Measurements from ENCODE around the gene UBAC2. TPM values are rescaled to one million over a fixed set of nuclear protein-coding genes. Genes with fewer than 3 reads are reported as not detected.

The UBAC2 gene
- total and polyA plus RNA-seq, 2 of the 8 experiments (the other 6 are each of a cell fraction or from before 2014, with no cell fraction given) = 75.9 to 76.9 TPM

GRCh38 chr13:99196466-99197116 lies 4.1 kb upstream of the UBAC2 start:
- Histone ChIP-seq H2AFZ (ENCODE audit: low read length) (no peak overlapping the region), H3K9me3 (ENCODE audit: insufficient read depth in 2 of 2, low read depth in 1 of 2, low read length in 1 of 2) (no peaks in the 10 kb centered on the region), H2BK20ac (ENCODE audit: low read length) (no peak overlapping the region), H3K27ac (ENCODE audit: low read depth, low read length) (no peak overlapping the region), H2BK5ac (ENCODE audit: low read depth, low read length) (no peak overlapping the region), H4K8ac (ENCODE audit: extremely low read depth, insufficient read depth, low read length) (no peak overlapping the region), H3K79me1 (ENCODE audit: low read depth, low read length) (no peaks in the 10 kb centered on the region; the same call in 1 of the 2 replicates), H3K4me3 (ENCODE audit: extremely low read depth in 1 of 4, insufficient read depth in 2 of 4, low read depth in 3 of 4, low read length in 4 of 4) (no peak overlapping the region), H2AK5ac (ENCODE audit: low read depth, low read length) (no peak overlapping the region), H3K9ac (replicated peaks in 1 of 4; ENCODE audit: extremely low read depth in 1 of 4, low read depth in 3 of 4, low read length in 3 of 4) (no peak overlapping the region), H4K5ac (ENCODE audit: insufficient read length, low read depth, low read length) (no peak overlapping the region), H3K18ac (ENCODE audit: extremely low read depth, low read length) (no peak overlapping the region), H4K91ac (replicated peaks; ENCODE audit: insufficient read length, low read length) (no peak overlapping the region), H3K23me2 (ENCODE audit: low read depth, low read length) (no peaks in the 10 kb centered on the region), H3K14ac (ENCODE audit: insufficient read length) (no peak overlapping the region), H3K4me2 (ENCODE audit: insufficient read depth in 1 of 2, low read depth in 2 of 2, low read length in 2 of 2) (no peak overlapping the region), H3K79me2 (ENCODE audit: control insufficient read depth in 1 of 2, insufficient read depth in 2 of 2, low read length in 2 of 2) (peaks cover 0 to 11% of the 10 kb centered on the region in 2 experiments; a peak in 1 of 4 replicates), H3K4me1 (replicated peaks in 1 of 4; ENCODE audit: control insufficient read depth in 3 of 4, insufficient read depth in 4 of 4, low read length in 3 of 4) (peaks cover 0 to 4% (median 0%) of the 10 kb centered on the region in 4 experiments; a peak in 1 of 7 replicates), H2BK15ac (ENCODE audit: low read length) (no peak overlapping the region), H4K20me1 (replicated peaks in 1 of 2; ENCODE audit: control insufficient read depth in 1 of 2, insufficient read depth in 2 of 2, low read length in 2 of 2) (peaks cover 0 to 2% of the 10 kb centered on the region in 2 experiments), H3K56ac (replicated peaks; ENCODE audit: insufficient read length, low read depth, low read length) (no peak overlapping the region), H2BK120ac (replicated peaks; ENCODE audit: low read depth, low read length) (no peak overlapping the region), H3K36me3 (ENCODE audit: control insufficient read depth in 2 of 4, insufficient read depth in 4 of 4, low read length in 3 of 4) (no peaks in the 10 kb centered on the region), H3K27me3 (replicated peaks in 1 of 4; ENCODE audit: control insufficient read depth in 3 of 4, extremely low read depth in 1 of 4, insufficient read depth in 3 of 4, low read length in 3 of 4) (no peaks in the 10 kb centered on the region), H3K23ac (ENCODE audit: insufficient read length) (no peak overlapping the region), H3K4ac (replicated peaks; ENCODE audit: insufficient read length, low read depth, low read length) (no peak overlapping the region), H2BK12ac (ENCODE audit: low read depth, low read length) (no peak overlapping the region)
- CTCF ChIA-PET (ENCODE audit: partially characterized antibody) = interaction anchor here (0.7 to 6.2 kb wide), 3 partner anchors 11 to 70 kb away, joined by 3 to 65 read pairs (median 3); no protein-coding TSS in a partner anchor
- DNase-seq (ENCODE audit: low read depth in 1 of 2, low spot score in 2 of 2) (no peak), FAIRE-seq (no peak)
- 79% methylated on average over 5 of the region's 5 CpGs; no CpG with 5 or more reads in 1 of the 2 experiments for WGBS, 2 experiments (ENCODE audit: extremely low coverage in 1 of 2, insufficient coverage in 1 of 2, insufficient read length in 1 of 2, insufficient replicate concordance in 2 of 2, low coverage in 1 of 2, low lambda C conversion rate in 2 of 2, missing lambda C conversion rate in 1 of 2)
- POLR2A ChIA-PET (ENCODE audit: partially characterized antibody) = interaction anchor here (5.7 kb wide), 1 partner anchor 7 kb away, joined by 49 read pairs; no protein-coding TSS in a partner anchor
- peak; percentile 16 to 28; a peak in 3 of 4 replicates for TF ChIP-seq RAD21 (IDR thresholded peaks at IDR 0.05 in 1 of 2, conservative IDR thresholded peaks at IDR 0.05 in 1 of 2; ENCODE audit: low read depth in 2 of 2, low read length in 2 of 2)
- peak in 1 of 3 experiments; percentile 21; a peak in 1 of 4 replicates for TF ChIP-seq CTCF (IDR thresholded peaks at IDR 0.05; ENCODE audit: control extremely low read depth in 1 of 3, insufficient read depth in 1 of 3, low read depth in 1 of 3, low read length in 3 of 3)
- TF ChIP-seq SIRT6 (IDR thresholded peaks at IDR 0.05; ENCODE audit: low read length) = no peak
